Measurements from ENCODE around the gene PDE10A.
"Not testable (repeated sequence)": the region's sequence is repeated elsewhere in the genome, so short reads cannot be mapped to it uniquely, and the experiment has no call there.

Gene PDE10A

GRCh38 chr6:165519316-165519715 is 143.7 kb downstream of the PDE10A start:
- no peak for DNase-seq

- DNase-seq = no peak
Measured at GRCh38 chr6:165515963-165516624, 146.9 kb downstream of the PDE10A start.

GRCh38 chr6:165514621-165515020 is 148.4 kb downstream of the PDE10A start:
- DNase-seq = no peak

GRCh38 chr6:165511807-165512206 is 151.2 kb downstream of the PDE10A start:
- no peak for DNase-seq

GRCh38 chr6:165508321-165508869 is 154.6 kb downstream of the PDE10A start:
- no peak for DNase-seq

GRCh38 chr6:165506657-165507056 is 156.4 kb downstream of the PDE10A start:
- no peak for DNase-seq

GRCh38 chr6:165500214-165500907 is 162.7 kb downstream of the PDE10A start:
- not testable (repeated sequence) for DNase-seq

- DNase-seq = no peak
Measured at GRCh38 chr6:165497472-165497871, 165.6 kb downstream of the PDE10A start.

- no peak for DNase-seq
Measured at GRCh38 chr6:165488624-165489295, 174.3 kb downstream of the PDE10A start.

- no peak for DNase-seq
Measured at GRCh38 chr6:165487950-165488349, 175.1 kb downstream of the PDE10A start.

GRCh38 chr6:165487347-165487746 is 175.7 kb downstream of the PDE10A start:
- DNase-seq = no peak

GRCh38 chr6:165486183-165487137 is 176.6 kb downstream of the PDE10A start:
- DNase-seq = no peak

GRCh38 chr6:165484178-165484889 is 178.7 kb downstream of the PDE10A start:
- DNase-seq = no peak

- DNase-seq = no peak
Measured at GRCh38 chr6:165481921-165482320, 181.1 kb downstream of the PDE10A start.

- DNase-seq = no peak
Measured at GRCh38 chr6:165480916-165481315, 182.1 kb downstream of the PDE10A start.

- no peak for DNase-seq
Measured at GRCh38 chr6:165478581-165478980, 184.5 kb downstream of the PDE10A start.

- DNase-seq = no peak
Measured at GRCh38 chr6:165469483-165469882, 193.6 kb downstream of the PDE10A start.

GRCh38 chr6:165468340-165469235 is 194.5 kb downstream of the PDE10A start:
- DNase-seq = no peak

- DNase-seq = not testable (repeated sequence)
Measured at GRCh38 chr6:165463499-165463898, 199.5 kb downstream of the PDE10A start.

- DNase-seq = not testable (repeated sequence)
Measured at GRCh38 chr6:165459605-165460301, 203.3 kb downstream of the PDE10A start.
